OCI-LY1 (cell line): Measurements from ENCODE around the gene PRR15L.

ENCODE experiments used
- H2AFZ ChIP-seq: fragments of 200-600 bp; sonication (generic), shearing (Covaris generic); 2 replicates; pipeline ENCODE4 v1.6.0; 2014; ENCODE audit warnings: antibody characterized with exemption, mild to moderate bottlenecking, low read length
- H3F3A ChIP-seq: fragments of 200-600 bp; sonication (generic), shearing (Covaris generic); 2 replicates; pipeline ENCODE4 v1.6.0; 2014; ENCODE audit warnings: mild to moderate bottlenecking, antibody characterized with exemption, low read length, moderate library complexity; ENCODE audit not compliant: insufficient read depth
- H3K27ac ChIP-seq: fragments of 200-600 bp; sonication (generic); 2 replicates; pipeline ENCODE4 v1.5.1; 2014; ENCODE audit warnings: low read length, mixed run types, mild to moderate bottlenecking, low read depth; ENCODE audit not compliant: poor library complexity, severe bottlenecking
- H3K27me3 ChIP-seq: fragments of 200-600 bp; sonication (generic); 2 replicates; pipeline ENCODE4 v1.6.0; 2014; ENCODE audit warnings: antibody characterized with exemption, mild to moderate bottlenecking, low read length, moderate library complexity; ENCODE audit not compliant: insufficient read depth
- H3K36me3 ChIP-seq: fragments of 200-600 bp; sonication (generic); 2 replicates; pipeline ENCODE4 v1.6.1; 2014; ENCODE audit warnings: mild to moderate bottlenecking, antibody characterized with exemption, low read length, moderate library complexity, mixed read lengths; ENCODE audit not compliant: insufficient read depth
- H3K4me1 ChIP-seq: fragments of 200-600 bp; sonication (generic); 2 replicates; pipeline ENCODE4 v1.5.1; 2014; ENCODE audit warnings: mild to moderate bottlenecking, low read length, moderate library complexity; ENCODE audit not compliant: insufficient read depth, severe bottlenecking
- H3K4me2 ChIP-seq: fragments of 200-600 bp; sonication (generic), shearing (Covaris generic); 2 replicates; pipeline ENCODE4 v1.6.1; 2014; ENCODE audit warnings: low read length
- H3K4me3 ChIP-seq: fragments of 200-600 bp; sonication (generic); 2 replicates; pipeline ENCODE4 v1.5.1; 2014; ENCODE audit warnings: low read length, low read depth, mild to moderate bottlenecking, mixed read lengths; ENCODE audit not compliant: poor library complexity, severe bottlenecking
- H3K79me2 ChIP-seq: fragments of 200-600 bp; shearing (Covaris generic); 2 replicates; pipeline ENCODE4 v1.6.1; 2016; ENCODE audit warnings: mixed run types, low read length, mixed read lengths; ENCODE audit not compliant: insufficient read depth
- H3K9ac ChIP-seq: fragments of 200-600 bp; sonication (generic), shearing (Covaris generic); 2 replicates; pipeline ENCODE4 v1.6.1; 2014; ENCODE audit warnings: mild to moderate bottlenecking, low read length, mixed read lengths
- H3K9me2 ChIP-seq: fragments of 200-600 bp; sonication (generic), shearing (Covaris generic); 2 replicates; pipeline ENCODE4 v1.6.1; 2014; ENCODE audit warnings: low read depth, mild to moderate bottlenecking, low read length, mixed read lengths
- H3K9me3 ChIP-seq: fragments of 200-600 bp; shearing (Covaris generic); 2 replicates; pipeline ENCODE4 v1.6.1; 2014; ENCODE audit warnings: low read length, mixed read lengths
- H4K20me1 ChIP-seq: fragments of 200-600 bp; sonication (generic), shearing (Covaris generic); 2 replicates; pipeline ENCODE4 v1.6.0; 2016; ENCODE audit warnings: mild to moderate bottlenecking, low read length; ENCODE audit not compliant: insufficient read depth
- CTCF ChIP-seq: fragments of 200-600 bp; sonication (generic), shearing (Covaris generic); IDR thresholded peaks from 2 replicates; pipeline ENCODE4 v1.5.1; 2017; ENCODE audit warnings: mild to moderate bottlenecking, antibody characterized with exemption, low read length, moderate library complexity, mixed read lengths
- EZH2 ChIP-seq: fragments of 200-600 bp; sonication (generic), shearing (Covaris generic); IDR thresholded peaks from 2 replicates; pipeline ENCODE4 v1.8.0; 2017; ENCODE audit warnings: borderline replicate concordance, mixed run types, mild to moderate bottlenecking, antibody characterized with exemption, low read length, moderate library complexity, mixed read lengths

Gene PRR15L

DNA sequence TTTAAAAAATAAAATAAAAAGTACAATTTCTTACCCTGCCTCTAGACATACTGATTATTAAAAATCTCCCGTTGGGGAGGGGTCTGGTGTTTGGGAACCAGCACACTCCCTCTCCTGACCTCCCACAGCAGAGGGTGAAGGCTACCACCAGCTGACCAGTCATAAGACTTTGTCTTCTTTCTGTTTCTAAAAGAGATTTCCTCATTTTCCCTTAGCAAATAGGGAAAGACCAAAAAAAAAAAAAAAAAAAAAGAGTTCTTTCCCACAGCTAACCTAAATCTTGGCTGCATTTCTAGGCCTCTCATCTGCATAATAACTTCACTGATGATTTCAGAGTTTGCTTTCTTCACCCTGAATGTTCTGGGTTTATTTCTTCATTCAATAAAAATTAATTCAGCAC is 43.5 kb upstream of the PRR15L start:
- TF ChIP-seq CTCF: no peak
- no peak for TF ChIP-seq EZH2
- no peak overlapping the region for H2AFZ ChIP-seq
- H3F3A ChIP-seq: no peaks in the 10 kb centered on the region
- H3K27me3 ChIP-seq: no peaks in the 10 kb centered on the region
- H3K9ac ChIP-seq: no peak overlapping the region
- no peaks in the 10 kb centered on the region for H4K20me1 ChIP-seq
- no peaks in the 10 kb centered on the region for H3K9me3 ChIP-seq
- H3K4me1 ChIP-seq: peaks cover 8% of the 10 kb centered on the region
- no peak overlapping the region for H3K4me3 ChIP-seq
- H3K79me2 ChIP-seq: no peaks in the 10 kb centered on the region
- H3K27ac ChIP-seq: no peak overlapping the region
- no peak overlapping the region for H3K4me2 ChIP-seq
- no peaks in the 10 kb centered on the region for H3K36me3 ChIP-seq
- no peaks in the 10 kb centered on the region for H3K9me2 ChIP-seq

- no peak overlapping the region for H3K27ac ChIP-seq
- no peak overlapping the region for H3K4me2 ChIP-seq
- no peaks in the 10 kb centered on the region for H3K9me2 ChIP-seq
- H3K27me3 ChIP-seq: no peaks in the 10 kb centered on the region; the same call in 1 of the 2 replicates
- no peaks in the 10 kb centered on the region for H3K9me3 ChIP-seq
- TF ChIP-seq CTCF (no peak), EZH2 (no peak)
- no peak overlapping the region for H2AFZ ChIP-seq
- H3K36me3 ChIP-seq: no peaks in the 10 kb centered on the region
- no peak overlapping the region for H3K9ac ChIP-seq
- H3K79me2 ChIP-seq: no peaks in the 10 kb centered on the region
- H4K20me1 ChIP-seq: no peaks in the 10 kb centered on the region
- peaks cover 8% of the 10 kb centered on the region for H3K4me1 ChIP-seq
- H3K4me3 ChIP-seq: no peak overlapping the region
- no peaks in the 10 kb centered on the region for H3F3A ChIP-seq
Measured at GRCh38 chr17:47999582-47999981, 41.9 kb upstream of the PRR15L start.

- Histone ChIP-seq H3K9me2 (no peaks in the 10 kb centered on the region), H4K20me1 (no peaks in the 10 kb centered on the region), H3K4me1 (peaks cover 8% of the 10 kb centered on the region), H3K79me2 (no peaks in the 10 kb centered on the region), H3K27me3 (no peaks in the 10 kb centered on the region; the same call in 1 of the 2 replicates), H3K36me3 (no peaks in the 10 kb centered on the region), H3F3A (no peaks in the 10 kb centered on the region), H3K27ac (no peak overlapping the region), H3K9me3 (no peaks in the 10 kb centered on the region), H3K9ac (no peak overlapping the region), H3K4me3 (no peak overlapping the region), H3K4me2 (no peak overlapping the region), H2AFZ (no peak overlapping the region)
- TF ChIP-seq CTCF (no peak), EZH2 (no peak)
Measured at GRCh38 chr17:47998044-47998443, 40.4 kb upstream of the PRR15L start.
